Aorta (tissue), 5 donors: ENCODE results near the gene HTR3C. TPM values are rescaled to one million over a fixed set of nuclear protein-coding genes. Genes with fewer than 3 reads are reported as not detected.

Experiments
- ATAC-seq: fragments of 200-7000 bp; cut with Tn5 transposase; one replicate; pipeline ENCODE4 v1.9.1; 2022; ENCODE audit warnings: moderate library complexity; ENCODE audit not compliant: low FRiP score
- DNase-seq, 2 donors: peaks; one replicate each; pipeline ENCODE4 v3.0.0-alpha.2; 2020
- H3K27ac ChIP-seq, 2 donors: one replicate each; pipeline ENCODE4 v1.5.1; 2013; ENCODE audit warnings: low read length in 2 of 2, mild to moderate bottlenecking in 2 of 2, moderate library complexity in 2 of 2, control low read depth in 1 of 2, inconsistent platforms in 1 of 2, low read depth in 1 of 2
- H3K27me3 ChIP-seq, 2 donors: one replicate each; pipeline ENCODE4 v1.6.1; 2013; ENCODE audit warnings: control low read depth in 1 of 2, low read length in 1 of 2, mild to moderate bottlenecking in 1 of 2, moderate library complexity in 1 of 2; ENCODE audit not compliant: insufficient read depth in 2 of 2, control insufficient read depth in 1 of 2
- H3K36me3 ChIP-seq, 2 donors: one replicate each; pipeline ENCODE4 v1.6.1; 2013; ENCODE audit warnings: control low read depth in 1 of 2, low read length in 1 of 2, mild to moderate bottlenecking in 1 of 2; ENCODE audit not compliant: insufficient read depth in 2 of 2, control insufficient read depth in 1 of 2
- H3K4me1 ChIP-seq, 2 donors: one replicate each; pipeline ENCODE4 v1.6.1; 2013; ENCODE audit warnings: low read length in 2 of 2, control low read depth in 1 of 2, mild to moderate bottlenecking in 1 of 2, moderate library complexity in 1 of 2; ENCODE audit not compliant: insufficient read depth in 2 of 2, control insufficient read depth in 1 of 2
- H3K4me3 ChIP-seq, 2 donors: one replicate each; pipeline ENCODE4 v1.5.1; 2013; ENCODE audit warnings: low read length in 2 of 2, control low read depth in 1 of 2, mild to moderate bottlenecking in 1 of 2
- H3K9me3 ChIP-seq: one replicate; pipeline ENCODE4 v1.6.1; 2013; ENCODE audit warnings: mild to moderate bottlenecking, low read length; ENCODE audit not compliant: control insufficient read depth
- WGBS, 2 donors: extraction: QIAGEN DNeasy Blood & Tissue Kit; methylation state at CpG; one replicate each; pipeline ENCODE4 v1.1.7; 2013; 5-methylcytosine and 5-hydroxymethylcytosine counted together
- intact Hi-C, 2 donors: fragments of 100-400 bp; cut with DNase I; formaldehyde crosslinking; loops; one replicate each; pipeline versions ENCODE4 v1.14.2 to v1.15.0; 2022
- polyA plus RNA-seq, 2 donors: library from polyadenylated mRNA; stranded (reverse); fragments of 200-250 nt; gene quantifications; one replicate each; pipeline ENCODE4 v1.2.3, GENCODE V29; 2013
- total RNA-seq, 2 donors: library from RNA; stranded (reverse); fragmentation: NEBNext Ultra II Directional; extraction: Animal tissue kit (Norgen Biotek cat#: 25700); gene quantifications; one replicate each; pipeline ENCODE4 v1.2.1, GENCODE V29; 2021
- donor health status: healthy with polysubstance abuse.
- donor health status: Bipolar disorder and iron deficiency.
- donor health status: DM: no; HTN: no; CAD: no.
- donor health status: DM: no; HTN: no; CAD: no.
- donor health status: DM: yes; HTN: yes; CAD: no.

The HTR3C gene
- total and polyA plus RNA-seq, 4 donors = not detected

GRCh38 chr3:184042617-184043016 is 10.2 kb upstream of the HTR3C start:
- H3K4me1 ChIP-seq = no peaks in the 10 kb centered on the region
- WGBS, 2 donors = 86 to 96% methylated on average over 1 of the region's 1 CpG
- H3K36me3 ChIP-seq = no peaks in the 10 kb centered on the region
- H3K27me3 ChIP-seq = no peaks in the 10 kb centered on the region
- H3K4me3 ChIP-seq = no peak overlapping the region
- ATAC-seq (no peak), DNase-seq (no peak)
- no peak overlapping the region for H3K27ac ChIP-seq
- H3K9me3 ChIP-seq = no peaks in the 10 kb centered on the region
- intact Hi-C loops = loop anchor here in 1 of 2 donors (5.0 kb wide), 1 partner anchor 90 kb away; no protein-coding TSS in a partner anchor

- intact Hi-C loops = no loop called here
- Histone ChIP-seq H3K27ac (no peak overlapping the region), H3K4me1 (no peaks in the 10 kb centered on the region), H3K27me3 (no peaks in the 10 kb centered on the region), H3K4me3 (no peak overlapping the region), H3K36me3 (no peaks in the 10 kb centered on the region), H3K9me3 (no peaks in the 10 kb centered on the region)
- DNase-seq (no peak), ATAC-seq (no peak)
- WGBS, 2 donors = 89 to 95% methylated on average over 5 of the region's 5 CpGs
These were observed 6.9 kb upstream of the HTR3C start for GRCh38 chr3:184045995-184046394.

- H3K27me3 ChIP-seq = no peaks in the 10 kb centered on the region
- DNase-seq (no peak), ATAC-seq (no peak)
- H3K4me1 ChIP-seq = no peaks in the 10 kb centered on the region
- no peak overlapping the region for H3K27ac ChIP-seq
- H3K4me3 ChIP-seq = no peak overlapping the region
- H3K9me3 ChIP-seq = no peaks in the 10 kb centered on the region
- WGBS, 2 donors = 86 to 89% methylated on average over 7 of the region's 7 CpGs
- intact Hi-C loops = no loop called here
- H3K36me3 ChIP-seq = no peaks in the 10 kb centered on the region
These were observed 2.5 kb upstream of the HTR3C start for GRCh38 chr3:184050217-184050847.

GRCh38 chr3:184058029-184058428 is 5.2 kb downstream of the HTR3C start:
- Histone ChIP-seq H3K4me3 (no peak overlapping the region), H3K36me3 (no peaks in the 10 kb centered on the region), H3K9me3 (no peaks in the 10 kb centered on the region), H3K27ac (no peak overlapping the region), H3K27me3 (no peaks in the 10 kb centered on the region), H3K4me1 (no peaks in the 10 kb centered on the region)
- 54 to 58% methylated on average over 9 of the region's 9 CpGs for WGBS, 2 donors
- intact Hi-C loops = no loop called here
- ATAC-seq (no peak), DNase-seq (no peak)

DNA sequence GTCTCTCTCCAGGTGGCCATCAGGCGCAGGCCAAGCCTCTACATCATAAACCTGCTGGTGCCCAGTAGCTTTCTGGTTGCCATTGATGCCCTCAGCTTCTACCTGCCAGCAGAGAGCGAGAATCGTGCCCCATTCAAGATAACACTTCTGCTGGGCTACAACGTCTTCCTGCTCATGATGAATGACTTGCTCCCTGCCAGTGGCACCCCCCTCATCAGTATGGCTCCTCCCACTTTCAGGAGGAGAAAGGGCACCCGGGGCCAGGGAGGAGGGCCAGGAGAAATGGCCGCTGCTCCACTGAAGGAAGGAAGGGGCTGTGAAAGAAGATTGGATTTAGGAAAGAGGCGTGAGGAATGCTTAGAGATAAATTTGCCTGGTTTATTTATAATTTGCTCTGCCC is 6.6 kb downstream of the HTR3C start:
- WGBS, 2 donors = 50 to 59% methylated on average over 7 of the region's 7 CpGs
- intact Hi-C loops = no loop called here

GRCh38 chr3:184062637-184063036 is 9.8 kb downstream of the HTR3C start:
- DNase-seq (no peak), ATAC-seq (no peak)
- Histone ChIP-seq H3K9me3 (no peaks in the 10 kb centered on the region), H3K27me3 (no peaks in the 10 kb centered on the region), H3K36me3 (no peaks in the 10 kb centered on the region), H3K4me3 (no peak overlapping the region), H3K4me1 (no peaks in the 10 kb centered on the region), H3K27ac (no peak overlapping the region)
- intact Hi-C loops = no loop called here

More for the DNA sequence above, 6.6 kb downstream of the HTR3C start:
- H3K27me3 ChIP-seq = no peaks in the 10 kb centered on the region
- no peaks in the 10 kb centered on the region for H3K36me3 ChIP-seq
- no peak overlapping the region for H3K4me3 ChIP-seq
- no peaks in the 10 kb centered on the region for H3K4me1 ChIP-seq
- no peak for DNase-seq
- H3K27ac ChIP-seq = no peak overlapping the region
- no peaks in the 10 kb centered on the region for H3K9me3 ChIP-seq
- ATAC-seq = no peak

DNA sequence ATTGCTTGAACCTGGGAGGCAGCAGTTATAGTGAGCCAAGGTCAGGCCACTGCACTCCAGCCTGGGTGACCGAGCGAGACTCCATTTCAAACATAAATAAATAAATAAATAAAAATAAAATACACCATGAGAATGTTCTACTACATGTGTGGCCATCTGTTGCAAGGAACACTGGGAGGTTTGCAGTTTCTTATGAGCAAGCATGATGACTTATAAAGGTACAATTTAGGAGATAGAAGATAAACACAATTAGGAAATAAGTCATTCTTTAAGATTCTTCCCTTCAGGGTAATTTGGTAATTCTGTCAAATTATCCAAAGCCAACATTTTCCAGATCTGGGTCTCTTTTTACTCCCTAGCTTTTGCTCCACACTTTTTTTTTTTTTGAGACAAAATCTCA is 13.4 kb downstream of the HTR3C start:
- 65 to 79% methylated on average over 2 of the region's 2 CpGs for WGBS, 2 donors
- ATAC-seq = no peak
- no peaks in the 10 kb centered on the region for H3K4me1 ChIP-seq

GRCh38 chr3:184067573-184068055 is 14.8 kb downstream of the HTR3C start:
- no peaks in the 10 kb centered on the region for H3K36me3 ChIP-seq
- 70 to 72% methylated on average over 6 of the region's 6 CpGs for whole genome bisulfite sequencing, 2 donors
- intact Hi-C loops = no loop called here
- H3K27ac ChIP-seq = no peak overlapping the region
- no peaks in the 10 kb centered on the region for H3K4me1 ChIP-seq
- H3K27me3 ChIP-seq = no peaks in the 10 kb centered on the region
- no peak overlapping the region for H3K4me3 ChIP-seq
- DNase-seq = no peak
- H3K9me3 ChIP-seq = no peaks in the 10 kb centered on the region
- no peak for ATAC-seq

More for the DNA sequence above, 13.4 kb downstream of the HTR3C start:
- H3K9me3 ChIP-seq = no peaks in the 10 kb centered on the region
- DNase-seq = no peak
- no peaks in the 10 kb centered on the region for H3K27me3 ChIP-seq
- no peaks in the 10 kb centered on the region for H3K36me3 ChIP-seq
- intact Hi-C loops = no loop called here
- H3K4me3 ChIP-seq = no peak overlapping the region
- no peak overlapping the region for H3K27ac ChIP-seq

GRCh38 chr3:184068344-184068743 is 15.5 kb downstream of the HTR3C start:
- H3K4me1 ChIP-seq = no peaks in the 10 kb centered on the region
- DNase-seq = no peak
- no peak overlapping the region for H3K4me3 ChIP-seq
- no peaks in the 10 kb centered on the region for H3K27me3 ChIP-seq
- intact Hi-C loops = no loop called here
- no peak overlapping the region for H3K27ac ChIP-seq
- H3K9me3 ChIP-seq = no peaks in the 10 kb centered on the region
- no peak for ATAC-seq
- 89 to 96% methylated on average over 5 of the region's 5 CpGs for WGBS, 2 donors
- H3K36me3 ChIP-seq = no peaks in the 10 kb centered on the region
